OCI-LY7 (cell line): ENCODE results near the gene MRPL3. TPM values are rescaled to one million over a fixed set of nuclear protein-coding genes. Genes with fewer than 3 reads are reported as not detected.

Source experiments
- BruUV-seq: library from RNA; stranded (reverse); fragments of 400-500 nt; replicated peaks from 2 replicates; lab custom pipeline; 2021; lab: Mats Ljungman, UMichigan
- CTCF ChIA-PET: fragments of 300-600 bp; sonication (Branson Sonifier 250); formaldehyde crosslinking; loops from one replicate; lab custom pipeline; 2022; ENCODE audit warnings: antibody characterized with exemption; ENCODE audit not compliant: unreplicated experiment; lab: Charles Lee
- POLR2A ChIA-PET: fragments of 300-600 bp; sonication (Branson Sonifier 250); formaldehyde crosslinking; loops from one replicate; lab custom pipeline; 2022; ENCODE audit warnings: antibody characterized with exemption; lab: Charles Lee
- DNase-seq: peaks from one replicate; pipeline ENCODE4 v3.0.0-alpha.2; 2015; ENCODE audit warnings: low spot score
- H2AFZ ChIP-seq: fragments of 200-600 bp; sonication (generic), shearing (Covaris generic); 2 replicates; pipeline ENCODE4 v1.6.1; 2014; ENCODE audit warnings: mild to moderate bottlenecking, antibody characterized with exemption, low read length, moderate library complexity
- H3K27ac ChIP-seq: fragments of 200-600 bp; sonication (generic); 2 replicates; pipeline ENCODE4 v1.5.1; 2014; ENCODE audit warnings: mixed run types, low read depth, mild to moderate bottlenecking, moderate library complexity, low read length, inconsistent platforms; ENCODE audit not compliant: poor library complexity, severe bottlenecking
- H3K36me3 ChIP-seq: fragments of 200-600 bp; sonication (generic); 2 replicates; pipeline ENCODE4 v1.6.1; 2014; ENCODE audit warnings: mild to moderate bottlenecking, antibody characterized with exemption, low read length, moderate library complexity, mixed read lengths; ENCODE audit not compliant: insufficient read depth
- H3K4me1 ChIP-seq: fragments of 200-600 bp; sonication (generic); 2 replicates; pipeline ENCODE4 v1.5.1; 2014; ENCODE audit warnings: mild to moderate bottlenecking, low read length; ENCODE audit not compliant: insufficient read depth, poor library complexity, severe bottlenecking
- H3K4me2 ChIP-seq: fragments of 200-600 bp; sonication (generic); 2 replicates; pipeline ENCODE4 v1.6.1; 2014; ENCODE audit warnings: mild to moderate bottlenecking, low read length
- H3K4me3 ChIP-seq: fragments of 200-600 bp; sonication (generic); 2 replicates; pipeline ENCODE4 v1.5.1; 2014; ENCODE audit warnings: mild to moderate bottlenecking, low read depth, low read length; ENCODE audit not compliant: poor library complexity, severe bottlenecking
- H3K79me2 ChIP-seq: fragments of 200-600 bp; sonication (generic); 2 replicates; pipeline ENCODE4 v1.6.1; 2016; ENCODE audit warnings: low read depth, mild to moderate bottlenecking, low read length, moderate library complexity, mixed read lengths; ENCODE audit not compliant: insufficient read depth
- H3K9me2 ChIP-seq: fragments of 200-600 bp; sonication (generic); 2 replicates; pipeline ENCODE4 v1.6.1; 2016; ENCODE audit warnings: mild to moderate bottlenecking, low read length, mixed read lengths; ENCODE audit not compliant: insufficient read depth
- H3K9me3 ChIP-seq: fragments of 200-600 bp; sonication (generic); 2 replicates; pipeline ENCODE4 v1.6.1; 2014; ENCODE audit warnings: mild to moderate bottlenecking, mixed run types, low read length, mixed read lengths
- H4K20me1 ChIP-seq: fragments of 200-600 bp; sonication (generic); 2 replicates; pipeline ENCODE4 v1.6.1; 2014; ENCODE audit warnings: mild to moderate bottlenecking, antibody characterized with exemption, low read length, moderate library complexity, mixed read lengths; ENCODE audit not compliant: insufficient read depth
- CTCF ChIP-seq: fragments of 200-600 bp; sonication (generic); conservative IDR thresholded peaks from 2 replicates; pipeline ENCODE4 v1.5.1; 2014; ENCODE audit warnings: mild to moderate bottlenecking, antibody characterized with exemption, low read length, moderate library complexity, mixed read lengths
- EZH2phosphoT487 ChIP-seq: fragments of 200-600 bp; sonication (generic); IDR thresholded peaks from 2 replicates; pipeline ENCODE4 v1.6.1; 2018; ENCODE audit warnings: low read depth, borderline replicate concordance, mild to moderate bottlenecking, mixed run types, antibody characterized with exemption, low read length, moderate library complexity, mixed read lengths
- intact Hi-C: fragments of 100-400 bp; cut with micrococcal nuclease; formaldehyde crosslinking; loops from one replicate; pipeline ENCODE4 v1.10.0; 2022; ENCODE audit not compliant: unreplicated experiment
- total RNA-seq, 2 experiments: library from RNA; depleted of rRNA in 1 of 2; stranded (reverse); fragments of >200 nt in 1 of 2; shearing (Covaris generic) in 1 of 2; gene quantifications; 2 replicates each; pipeline ENCODE4 v1.2.3, GENCODE V29; 2014 to 2022

MRPL3 gene
- total RNA-seq, 2 experiments from 2014 or later: 121 to 133 TPM

GRCh38 chr3:131447349-131447748 is 55.4 kb downstream of the MRPL3 start:
- H3K9me2 ChIP-seq: 0 out of 2 replicates have a peak, but pooled peaks cover 3% of the 10 kb centered on the region
- ChIA-PET POLR2A (interaction anchor here (0.6 to 0.8 kb wide), 3 partner anchors 14 to 682 kb away, joined by 3 to 4 read pairs (median 3); no protein-coding TSS in a partner anchor), CTCF (no interaction called here)
- no peaks in the 10 kb centered on the region for H3K4me1 ChIP-seq
- H2AFZ ChIP-seq: no peak overlapping the region
- DNase-seq: no peak
- H4K20me1 ChIP-seq: no peaks in the 10 kb centered on the region
- no TSS peak for BruUV-seq
- H3K4me2 ChIP-seq: no peak overlapping the region
- H3K79me2 ChIP-seq: no peaks in the 10 kb centered on the region
- no peak overlapping the region for H3K27ac ChIP-seq
- TF ChIP-seq EZH2phosphoT487: no peak
- H3K36me3 ChIP-seq: no peaks in the 10 kb centered on the region
- intact Hi-C loops: no loop called here
- H3K4me3 ChIP-seq: no peak overlapping the region
- no peaks in the 10 kb centered on the region; the same call in 1 of the 2 replicates for H3K9me3 ChIP-seq

DNA sequence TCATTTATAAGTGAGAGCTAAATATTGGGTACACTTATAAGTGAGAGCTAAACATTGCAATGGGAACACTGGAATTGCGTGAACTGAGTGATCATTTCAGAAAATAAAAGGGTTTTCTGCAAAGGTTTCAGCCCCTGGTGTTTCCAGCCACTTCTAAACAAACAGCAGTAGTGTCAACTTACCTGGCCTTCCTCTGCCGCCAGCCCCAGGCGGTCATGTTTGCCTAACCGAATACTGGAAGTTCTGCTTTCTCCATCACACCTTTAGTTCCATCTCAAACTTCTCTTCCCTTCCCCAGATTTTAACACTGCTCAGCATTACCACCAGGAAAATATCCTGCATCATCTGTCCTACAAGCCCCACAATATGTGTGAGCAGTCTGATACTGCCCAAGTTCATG is 58.6 kb downstream of the MRPL3 start:
- no peak overlapping the region for H3K4me2 ChIP-seq
- no TSS peak for BruUV-seq
- no peaks in the 10 kb centered on the region for H3K79me2 ChIP-seq
- no peaks in the 10 kb centered on the region; the same call in 1 of the 2 replicates for H3K9me3 ChIP-seq
- no peak for TF ChIP-seq CTCF
- no peak for TF ChIP-seq EZH2phosphoT487
- H3K4me3 ChIP-seq: no peak overlapping the region
- ChIA-PET POLR2A (interaction anchor here (0.6 to 0.8 kb wide), 2 partner anchors 17 to 168 kb away, joined by 3 to 6 read pairs; no protein-coding TSS in a partner anchor), CTCF (no interaction called here)
- DNase-seq: no peak
- no peaks in the 10 kb centered on the region for H3K36me3 ChIP-seq
- intact Hi-C loops: no loop called here
- H3K4me1 ChIP-seq: no peaks in the 10 kb centered on the region
- H2AFZ ChIP-seq: no peak overlapping the region
- H4K20me1 ChIP-seq: no peaks in the 10 kb centered on the region
- no peaks in the 10 kb centered on the region for H3K9me2 ChIP-seq
- no peak overlapping the region for H3K27ac ChIP-seq

DNA sequence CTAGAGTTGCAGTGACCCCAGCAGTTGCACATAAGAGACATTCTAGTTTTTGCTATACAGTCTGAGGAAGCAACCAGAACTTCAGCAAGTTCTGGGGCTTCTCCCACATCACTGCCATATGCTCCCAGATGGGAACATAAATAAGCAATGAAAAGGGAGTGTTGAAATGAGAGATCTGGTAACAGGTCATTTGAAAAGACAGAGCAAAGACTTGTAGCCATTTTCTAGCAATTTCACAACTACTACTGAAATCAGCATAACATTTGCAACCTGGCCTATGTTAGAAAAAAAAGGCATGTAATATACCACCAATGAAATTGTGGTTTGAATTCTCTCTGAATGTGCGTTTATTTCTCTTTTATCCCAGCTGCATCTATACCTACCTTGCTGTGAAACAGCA is 63.7 kb downstream of the MRPL3 start:
- Histone ChIP-seq H2AFZ (no peak overlapping the region), H3K4me2 (no peak overlapping the region), H3K4me1 (no peaks in the 10 kb centered on the region), H3K36me3 (no peaks in the 10 kb centered on the region), H4K20me1 (no peaks in the 10 kb centered on the region), H3K9me3 (no peaks in the 10 kb centered on the region), H3K4me3 (no peak overlapping the region), H3K27ac (no peak overlapping the region), H3K9me2 (no peaks in the 10 kb centered on the region), H3K79me2 (no peaks in the 10 kb centered on the region)
- TF ChIP-seq CTCF: no peak
- TF ChIP-seq EZH2phosphoT487: no peak
- CTCF ChIA-PET: no interaction called here
- no peak for DNase-seq
- POLR2A ChIA-PET: interaction anchor here (1.3 kb wide), 1 partner anchor 9 kb away, joined by 3 read pairs; no protein-coding TSS in a partner anchor
- no TSS peak for BruUV-seq
- intact Hi-C loops: no loop called here
